Islet of Langerhans (tissue), 1 donor: ENCODE data around the gene C1QL4.
"Not testable (repeated sequence)": the region's sequence is repeated elsewhere in the genome, so short reads cannot be mapped to it uniquely, and the experiment has no call there.

Source experiments
- FAIRE-seq: peaks from one replicate; lab custom pipeline; 2011; peaks lifted over from hg19 to GRCh38; lab: Jason Lieb, UNC

The C1QL4 gene

DNA sequence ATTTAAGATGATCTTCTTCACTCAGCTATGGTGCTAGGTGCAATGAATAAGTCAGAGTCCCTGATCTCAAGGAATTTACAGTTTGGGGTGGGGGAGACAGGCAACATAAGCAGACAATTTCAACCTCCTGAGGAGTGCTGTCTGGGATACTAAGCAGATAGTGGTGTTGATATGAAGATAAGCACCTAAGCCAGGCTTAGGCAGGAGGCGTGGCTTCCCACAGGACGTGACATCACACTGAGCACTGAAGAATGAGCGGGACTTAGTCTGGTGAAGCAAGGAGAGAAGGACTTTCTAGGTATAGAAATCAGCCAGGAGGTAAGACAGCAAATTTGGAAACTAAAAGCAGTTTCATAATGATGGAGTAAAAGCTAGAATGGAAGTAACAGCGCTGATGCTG lies 35.2 kb downstream of the C1QL4 start:
- no peak for FAIRE-seq

DNA sequence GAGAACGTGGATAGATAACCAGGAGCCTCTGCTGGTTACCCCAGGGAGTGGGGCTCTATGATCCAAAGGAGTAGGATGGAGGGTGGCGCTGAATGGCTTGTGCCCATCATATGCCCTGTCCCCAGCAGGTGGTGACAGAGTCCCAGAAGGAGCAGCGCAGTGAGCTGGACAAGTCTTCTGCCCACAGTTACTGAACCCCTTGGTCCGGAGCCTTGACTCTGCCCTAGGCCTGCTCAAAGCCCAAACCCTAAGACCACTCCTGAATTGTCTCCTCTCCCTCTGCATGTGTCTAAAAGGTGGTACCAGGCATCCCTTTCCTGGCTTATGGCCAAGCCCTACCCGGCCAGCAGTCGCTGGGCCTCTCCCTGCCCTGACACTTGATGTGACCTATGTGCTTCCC lies 38.8 kb downstream of the C1QL4 start:
- no peak for FAIRE-seq

DNA sequence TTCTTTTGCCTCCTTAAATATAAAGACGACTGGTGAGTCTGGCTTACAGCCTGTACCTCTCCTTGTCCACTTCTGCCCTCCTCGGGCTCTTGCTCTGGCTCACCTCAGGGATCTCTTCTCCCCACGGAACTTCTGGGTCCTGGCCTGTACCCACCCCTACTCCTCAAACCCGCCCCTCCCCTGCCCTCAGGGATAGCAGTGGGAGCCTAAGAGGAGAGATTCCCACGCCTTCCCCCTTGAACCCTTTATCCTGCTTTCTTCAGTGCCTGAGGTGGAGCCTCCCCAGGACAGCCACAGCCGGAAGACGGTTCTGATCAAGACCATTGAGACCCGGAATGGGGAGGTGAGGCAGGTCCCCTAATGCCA lies 39.3 kb downstream of the C1QL4 start:
- FAIRE-seq: no peak

DNA sequence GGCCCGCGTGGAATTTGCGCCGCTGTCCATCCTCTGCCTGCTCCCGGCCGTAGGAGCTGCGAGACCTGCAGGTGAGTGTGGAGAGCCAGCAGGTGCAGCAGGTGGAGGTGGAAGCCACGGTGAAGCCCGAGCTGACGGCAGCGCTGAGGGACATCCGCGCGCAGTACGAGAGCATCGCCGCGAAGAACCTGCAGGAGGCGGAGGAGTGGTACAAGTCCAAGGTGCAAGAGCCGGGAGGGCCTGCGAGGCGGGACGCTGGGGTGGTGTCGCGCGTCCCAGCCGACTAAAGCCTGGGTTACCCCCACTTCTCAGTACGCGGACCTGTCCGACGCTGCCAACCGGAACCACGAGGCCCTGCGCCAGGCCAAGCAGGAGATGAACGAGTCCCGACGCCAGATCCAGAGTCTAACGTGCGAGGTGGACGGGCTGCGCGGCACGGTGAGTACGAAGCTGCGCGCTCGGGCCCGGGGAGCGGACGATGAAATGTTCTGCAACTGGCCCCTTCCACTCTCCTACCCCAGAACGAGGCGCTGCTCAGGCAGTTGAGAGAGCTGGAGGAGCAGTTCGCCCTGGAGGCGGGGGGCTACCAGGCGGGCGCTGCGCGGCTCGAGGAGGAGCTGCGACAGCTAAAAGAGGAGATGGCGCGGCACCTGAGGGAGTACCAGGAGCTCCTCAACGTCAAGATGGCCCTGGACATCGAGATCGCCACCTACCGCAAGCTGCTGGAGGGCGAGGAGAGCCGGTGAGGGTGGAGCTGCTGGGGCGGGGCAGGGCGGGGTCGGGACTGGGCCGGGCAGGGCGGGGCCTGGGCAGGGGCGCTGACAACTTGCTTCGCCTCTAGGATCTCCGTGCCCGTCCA lies 39.9 kb downstream of the C1QL4 start:
- FAIRE-seq: no peak

DNA sequence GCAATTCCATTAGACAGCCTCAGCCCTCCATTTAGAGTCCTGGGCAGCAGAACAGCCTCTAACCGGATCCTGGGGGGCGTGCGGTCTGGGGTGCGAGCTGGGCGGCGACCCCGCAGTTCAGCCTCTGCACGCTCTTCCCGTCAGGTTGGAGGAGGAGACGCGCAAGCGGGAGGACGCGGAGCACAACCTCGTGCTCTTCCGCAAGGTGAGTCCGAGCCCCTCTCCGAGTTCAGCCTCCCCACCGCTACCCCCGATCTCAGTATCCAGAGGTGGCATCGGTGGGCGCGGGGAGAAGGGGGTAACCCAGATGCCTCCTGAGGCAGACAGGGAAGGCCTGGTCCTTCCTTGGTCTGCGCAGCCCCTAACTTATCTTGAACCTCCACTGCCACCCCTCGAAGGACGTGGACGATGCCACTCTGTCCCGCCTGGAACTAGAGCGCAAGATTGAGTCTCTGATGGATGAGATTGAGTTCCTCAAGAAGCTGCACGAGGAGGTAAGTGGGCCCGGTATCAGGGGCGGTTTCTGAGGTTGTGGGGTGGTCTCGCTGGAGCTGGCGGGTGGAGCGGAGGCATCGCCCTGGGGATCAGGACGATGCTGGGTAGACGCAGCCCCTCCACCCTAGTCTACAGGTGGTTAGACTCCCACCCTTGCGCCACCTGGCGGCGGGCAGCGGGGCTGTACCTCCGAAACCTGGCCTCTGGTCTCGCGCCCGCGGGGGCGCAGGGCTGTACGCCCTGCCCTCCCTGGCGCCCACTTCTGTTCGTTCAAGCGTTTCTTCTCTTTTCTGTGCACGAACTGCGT lies 40.8 kb downstream of the C1QL4 start:
- no peak for FAIRE-seq

DNA sequence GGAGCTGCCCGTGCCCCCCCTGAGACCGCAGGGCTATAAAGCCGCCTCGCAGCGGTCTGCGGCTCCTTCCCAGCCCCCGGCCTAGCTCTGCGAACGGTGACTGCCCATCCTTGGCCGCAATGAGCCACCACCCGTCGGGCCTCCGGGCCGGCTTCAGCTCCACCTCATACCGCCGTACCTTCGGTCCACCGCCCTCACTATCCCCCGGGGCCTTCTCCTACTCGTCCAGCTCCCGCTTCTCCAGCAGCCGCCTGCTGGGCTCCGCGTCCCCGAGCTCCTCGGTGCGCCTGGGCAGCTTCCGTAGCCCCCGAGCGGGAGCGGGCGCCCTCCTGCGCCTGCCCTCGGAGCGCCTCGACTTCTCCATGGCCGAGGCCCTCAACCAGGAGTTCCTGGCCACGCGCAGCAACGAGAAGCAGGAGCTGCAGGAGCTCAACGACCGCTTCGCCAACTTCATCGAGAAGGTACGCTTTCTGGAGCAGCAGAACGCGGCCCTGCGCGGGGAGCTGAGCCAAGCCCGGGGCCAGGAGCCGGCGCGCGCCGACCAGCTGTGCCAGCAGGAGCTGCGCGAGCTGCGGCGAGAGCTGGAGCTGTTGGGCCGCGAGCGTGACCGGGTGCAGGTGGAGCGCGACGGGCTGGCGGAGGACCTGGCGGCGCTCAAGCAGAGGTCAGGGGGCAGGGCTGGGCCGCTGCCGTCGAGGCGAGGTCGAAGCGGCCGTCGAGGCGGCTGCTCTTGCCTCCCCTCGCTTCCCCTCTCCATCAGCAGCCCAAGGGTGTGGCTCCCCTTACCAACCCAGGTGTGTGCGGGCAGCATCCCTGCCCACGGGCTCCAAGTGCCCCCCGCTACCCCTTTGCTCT lies 41.7 kb downstream of the C1QL4 start, which contains the start of gene PRPH:
Gene PRPH (plus strand): TSS at position 66 of the 855 bp plus-strand sequence. CDS start 54 bp downstream, at position 120.
- no peak for FAIRE-seq

DNA sequence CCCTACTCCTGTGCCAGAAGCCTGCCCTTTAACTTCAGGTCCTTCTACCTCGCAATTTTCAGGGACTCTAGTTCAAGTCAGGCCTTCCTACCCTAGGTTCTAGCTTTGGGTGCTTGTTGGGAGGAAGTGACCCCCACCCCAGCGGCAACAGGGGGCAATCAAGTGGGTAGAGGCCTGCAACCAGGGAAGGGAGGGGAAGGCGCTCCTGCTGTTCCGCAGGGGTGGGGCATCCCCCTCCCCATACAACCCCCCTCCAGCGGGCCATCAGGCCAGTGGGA lies 42.2 kb downstream of the C1QL4 start:
- FAIRE-seq: no peak

DNA sequence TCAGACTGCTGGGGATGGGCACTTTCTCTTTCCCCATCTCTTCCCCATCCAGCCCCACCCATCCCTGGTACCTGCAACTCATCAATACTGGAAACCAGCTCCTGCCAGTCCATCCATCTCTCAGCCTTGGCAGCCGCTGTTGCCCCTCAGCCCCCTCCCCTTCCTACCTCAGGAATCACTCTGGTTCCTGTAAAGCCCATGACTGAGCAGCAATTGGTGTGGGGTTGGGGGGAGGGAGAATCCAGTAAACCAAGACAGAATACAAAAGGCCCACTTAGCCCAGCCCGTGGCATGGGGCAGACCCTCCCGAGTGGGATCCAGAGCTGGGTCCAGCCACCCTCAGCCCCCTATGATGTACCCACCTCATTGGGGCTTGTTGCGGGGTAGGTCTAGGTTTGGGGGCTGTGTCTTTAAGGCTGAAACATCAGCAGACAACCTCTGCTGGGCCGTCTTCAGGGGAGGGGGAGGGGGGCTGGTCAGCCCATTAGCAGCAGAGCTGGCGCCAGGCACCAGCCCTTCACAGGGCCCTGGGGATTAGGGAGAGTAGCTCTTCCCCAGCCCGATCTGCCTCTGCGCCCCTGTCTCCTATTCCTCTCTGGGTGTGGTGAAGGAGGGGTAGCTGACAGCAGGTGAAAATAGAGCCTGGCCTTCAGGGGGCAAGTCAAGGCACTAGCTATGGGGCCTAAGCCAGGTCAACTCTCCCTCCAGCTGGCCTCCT lies 42.7 kb downstream of the C1QL4 start:
- FAIRE-seq: no peak

DNA sequence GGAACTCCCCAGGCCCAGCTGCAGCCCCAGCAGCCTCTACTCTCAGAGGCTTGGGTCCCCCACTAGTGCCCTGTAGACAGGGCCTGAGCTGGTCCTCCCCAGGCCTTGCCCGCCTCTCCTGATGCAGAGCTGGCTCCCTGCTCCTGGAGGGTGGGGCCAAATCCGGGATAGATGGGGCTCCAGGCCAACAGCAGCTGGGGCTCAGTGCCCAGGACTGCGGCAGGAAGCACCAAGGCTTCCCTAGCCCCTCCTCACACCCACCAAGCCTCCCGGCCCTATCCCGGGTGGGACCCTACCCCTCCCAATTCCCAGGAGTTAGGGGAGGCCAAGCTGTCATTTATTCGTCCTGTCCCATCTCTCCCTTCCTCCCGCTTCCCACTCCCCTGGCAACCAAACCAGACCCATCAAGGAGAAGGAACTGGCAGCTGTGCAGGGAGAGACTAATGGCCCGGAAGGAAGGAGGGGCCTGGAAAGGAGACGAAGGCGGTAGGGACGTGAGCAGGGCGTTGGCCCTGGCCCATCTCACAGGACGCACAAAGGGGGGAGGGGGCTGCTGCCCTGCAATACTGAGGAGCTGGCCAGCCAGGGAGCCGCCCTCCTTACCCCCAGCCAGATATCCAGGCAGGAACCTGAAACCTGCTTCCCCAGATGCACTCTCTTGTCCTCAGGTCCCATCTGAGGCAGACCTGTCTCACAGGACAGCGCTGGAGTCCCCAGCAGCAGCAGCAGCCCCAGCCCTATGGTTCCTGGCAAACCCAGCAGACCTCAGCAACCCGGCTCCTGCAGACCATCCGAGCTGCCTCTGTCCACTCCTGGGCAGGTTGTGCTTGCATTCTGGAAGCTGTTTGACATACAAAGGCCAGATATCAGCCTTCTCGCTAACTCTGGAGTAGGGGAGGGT lies 43.7 kb downstream of the C1QL4 start:
- no peak for FAIRE-seq

DNA sequence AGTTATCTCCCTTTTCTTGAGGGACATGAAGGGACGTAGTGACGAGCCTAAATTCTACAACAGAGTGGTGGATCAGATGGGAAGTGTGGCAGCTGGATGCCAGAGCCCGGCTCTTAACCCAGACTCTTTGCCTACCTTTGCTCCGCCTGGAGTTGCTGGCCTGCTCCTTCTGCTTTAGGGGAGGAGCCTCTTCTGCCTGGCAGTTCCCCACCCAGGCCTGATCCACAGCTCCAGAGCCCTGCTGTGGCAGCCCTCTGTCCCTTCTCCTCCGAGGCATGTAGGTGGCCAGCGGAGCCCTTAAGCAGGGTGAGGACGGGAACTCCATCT lies 44.3 kb downstream of the C1QL4 start:
- FAIRE-seq: no peak

DNA sequence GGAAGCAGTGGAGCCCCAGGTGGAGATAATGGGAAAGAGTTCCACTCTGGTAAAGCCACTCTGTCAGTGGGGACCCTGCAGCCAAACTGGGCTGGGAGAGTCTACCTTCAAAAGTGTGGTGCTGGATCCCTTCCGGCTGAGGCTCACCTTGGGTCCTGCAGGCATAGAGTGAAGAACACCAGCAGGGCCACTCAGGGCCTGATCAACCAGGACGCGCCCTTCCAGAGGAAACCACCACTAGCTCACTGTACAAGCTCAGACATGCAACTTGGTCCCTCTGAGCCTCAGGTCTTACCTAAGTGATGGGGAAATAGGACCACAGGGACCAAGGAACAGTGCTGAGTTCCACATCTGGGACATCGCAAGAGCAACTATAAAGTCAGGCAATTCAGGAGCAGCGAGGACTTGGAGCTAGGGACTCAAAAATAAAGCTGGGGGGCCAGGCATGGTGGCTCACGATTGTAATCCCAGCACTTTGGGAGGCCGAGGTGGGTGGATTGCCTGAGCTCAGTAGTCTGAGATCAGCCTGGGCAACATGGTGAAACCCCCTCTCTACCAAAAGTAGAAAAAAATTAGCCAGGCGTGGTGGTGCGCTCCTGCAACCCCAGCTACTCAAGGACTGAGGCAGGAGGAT lies 47.9 kb downstream of the C1QL4 start:
- FAIRE-seq: no peak

DNA sequence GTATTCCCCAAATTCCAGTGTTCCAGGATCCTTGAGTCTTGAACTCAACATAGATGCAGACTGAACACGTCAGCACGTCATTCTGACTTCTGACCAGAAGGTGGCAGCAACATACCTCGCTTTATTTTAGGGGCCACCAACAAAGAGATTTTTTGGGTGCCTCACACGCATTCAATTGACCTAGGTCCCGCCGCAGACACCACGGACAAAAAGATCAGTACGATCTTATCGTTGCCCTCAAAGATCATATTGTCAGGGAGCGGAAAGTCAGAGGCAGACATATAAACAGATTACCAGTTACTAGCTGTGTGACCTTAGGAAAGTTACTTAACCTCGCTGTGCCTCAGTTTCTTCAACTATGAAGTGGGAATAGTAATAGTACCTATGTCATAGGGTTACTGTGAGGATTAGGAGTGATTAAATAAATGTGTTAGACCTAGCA lies 48.6 kb downstream of the C1QL4 start:
- FAIRE-seq: peak; percentile 93

DNA sequence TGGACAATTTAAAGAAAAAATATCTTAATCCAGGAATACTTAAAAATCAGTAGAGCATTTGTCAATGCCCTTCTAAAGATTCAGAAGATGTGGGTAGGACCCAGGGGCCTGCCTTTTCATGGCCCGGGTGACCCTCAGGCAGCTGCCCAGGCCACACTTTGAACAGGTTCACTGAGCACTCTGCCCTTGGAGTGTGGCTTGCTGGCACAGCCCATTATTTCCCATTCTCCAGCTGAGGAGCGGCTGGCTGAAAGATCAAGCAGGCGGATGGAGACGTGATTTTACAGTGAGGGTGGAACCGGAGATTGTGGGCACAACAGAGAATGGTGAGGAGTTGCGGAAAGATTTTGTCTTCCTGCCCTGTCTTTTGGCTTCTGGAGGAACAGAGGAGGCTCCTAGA lies 49.1 kb downstream of the C1QL4 start:
- no peak for FAIRE-seq

DNA sequence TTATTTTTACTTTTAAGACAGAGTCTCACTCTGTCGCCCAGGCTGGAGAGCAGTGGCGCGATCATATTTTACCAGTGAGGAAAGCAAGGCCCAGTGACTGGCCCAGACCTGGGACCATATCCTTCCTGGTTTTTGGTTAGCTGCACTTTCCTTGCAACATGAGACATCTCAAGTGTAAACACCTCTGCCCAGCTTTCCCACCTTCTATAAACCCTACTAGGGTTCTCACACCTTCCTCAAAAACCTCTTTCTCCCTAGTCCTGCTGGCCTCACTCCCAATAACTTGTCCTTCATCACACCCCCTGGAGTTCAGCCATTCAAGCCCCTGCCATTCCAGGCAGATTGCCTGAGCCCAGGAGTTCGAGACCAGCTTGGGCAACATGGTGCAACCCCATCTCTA lies 52.3 kb downstream of the C1QL4 start:
- no peak for FAIRE-seq

DNA sequence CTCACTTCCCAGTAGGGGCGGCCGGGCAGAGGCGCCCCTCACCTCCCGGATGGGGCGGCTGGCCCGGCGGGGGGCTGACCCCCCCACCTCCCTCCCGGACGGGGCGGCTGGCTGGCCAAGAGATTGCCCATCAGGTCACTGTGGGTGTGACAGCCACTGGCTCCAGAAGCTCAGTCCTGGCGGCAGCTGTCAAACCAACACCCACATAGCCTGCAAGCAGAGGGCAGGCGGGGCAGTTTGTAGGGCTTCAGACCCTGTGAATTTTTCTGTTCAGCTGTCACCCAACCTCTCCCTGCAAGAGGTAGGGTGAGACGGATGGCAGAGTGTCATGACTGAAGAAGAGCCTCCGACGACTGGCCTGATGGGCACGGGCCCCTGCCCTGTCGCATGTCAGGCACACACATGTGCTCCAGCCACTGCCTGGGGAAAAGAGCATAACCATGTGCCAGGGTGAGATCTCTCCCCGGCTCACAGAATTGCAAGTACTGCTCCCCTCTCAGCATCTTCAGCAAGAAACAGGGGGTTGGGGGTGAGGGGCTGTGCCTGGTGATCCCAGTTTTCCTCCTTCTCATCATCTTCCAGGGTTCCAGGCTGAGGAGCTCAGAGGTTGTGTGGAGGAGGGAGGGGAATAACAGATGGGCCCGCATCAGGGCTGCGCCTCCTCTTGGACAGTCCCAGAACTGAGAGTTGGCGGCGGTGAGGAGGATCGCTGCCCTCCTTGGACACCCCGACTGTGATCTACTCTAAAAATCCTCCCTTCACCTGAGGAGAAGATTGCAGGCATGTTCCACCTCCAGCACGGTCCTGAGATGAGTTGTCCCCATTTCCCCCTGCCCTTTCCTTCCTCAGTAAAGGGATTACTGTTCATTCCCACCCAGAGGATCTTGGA lies 53.2 kb downstream of the C1QL4 start:
- FAIRE-seq: no peak

DNA sequence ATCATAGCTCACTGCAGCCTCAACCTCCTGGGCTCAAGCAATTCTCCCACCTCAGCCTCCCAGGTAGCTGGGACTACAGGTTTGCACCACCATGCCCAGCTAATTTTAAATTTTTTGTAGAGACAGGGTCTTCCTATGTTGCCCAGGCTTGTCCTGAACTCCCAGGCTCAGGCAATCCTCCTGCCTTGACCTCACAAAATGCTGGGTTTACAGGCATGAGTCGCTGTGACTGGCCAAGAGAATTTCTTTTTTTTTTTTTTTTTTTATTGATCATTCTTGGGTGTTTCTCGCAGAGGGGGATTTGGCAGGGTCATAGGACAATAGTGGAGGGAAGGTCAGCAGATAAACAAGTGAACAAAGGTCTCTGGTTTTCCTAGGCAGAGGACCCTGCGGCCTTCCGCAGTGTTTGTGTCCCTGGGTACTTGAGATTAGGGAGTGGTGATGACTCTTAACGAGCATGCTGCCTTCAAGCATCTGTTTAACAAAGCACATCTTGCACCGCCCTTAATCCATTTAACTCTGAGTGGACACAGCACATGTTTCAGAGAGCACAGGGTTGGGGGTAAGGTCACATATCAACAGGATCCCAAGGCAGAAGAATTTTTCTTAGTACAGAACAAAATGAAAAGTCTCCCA lies 54.1 kb downstream of the C1QL4 start:
- not testable (repeated sequence) for FAIRE-seq
